ENCODE measurements around the gene RFK.

DNA sequence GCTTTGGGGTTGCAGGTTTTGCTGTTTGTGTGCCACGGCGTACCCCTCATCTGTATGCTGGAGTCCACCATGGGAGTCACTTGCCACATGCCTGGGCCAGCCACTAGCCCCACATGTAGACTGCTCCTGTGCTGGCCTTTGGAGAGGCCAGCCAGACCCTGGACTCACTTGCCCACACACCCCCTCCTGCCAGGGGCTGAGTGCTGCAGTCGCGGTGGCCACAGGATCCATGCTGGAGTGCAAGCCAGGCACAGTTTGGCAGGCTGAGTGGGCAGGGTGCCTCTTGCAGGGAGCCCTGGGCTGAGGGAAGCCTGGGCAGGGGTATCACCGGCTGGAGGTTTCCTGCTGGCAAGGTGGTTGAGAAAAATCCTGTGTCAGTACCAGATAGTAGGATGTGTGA is 39.2 kb upstream of the RFK start:
- no peak for TF ChIP-seq CTCF (IDR thresholded peaks at IDR 0.05 in 2 of 3, conservative IDR thresholded peaks at IDR 0.05 in 1 of 3; ENCODE audit: borderline replicate concordance in 1 of 3, insufficient read depth in 1 of 3, low read depth in 2 of 3, low read length in 2 of 3)
- no peak for TF ChIP-seq EZH2 (IDR thresholded peaks at IDR 0.05)

All from HCT116 (cell line).